Measurements from ENCODE around the gene LMOD2. TPM values are rescaled to one million over a fixed set of nuclear protein-coding genes. Genes with fewer than 3 reads are reported as not detected.

LMOD2 gene
- total and polyA plus RNA-seq, 2 experiments from 2014 or later = not detected

- TF ChIP-seq ZNF462 (CRISPR knock-in tag; IDR thresholded peaks at IDR 0.05) = no peak
- TF ChIP-seq POLR2AphosphoS5 (IDR thresholded peaks at IDR 0.05; ENCODE audit: low read depth) = no peak
Measured at GRCh38 chr7:123695944-123696677, 40.4 kb downstream of the LMOD2 start (continued).

GRCh38 chr7:123705211-123705901 lies 49.7 kb downstream of the LMOD2 start:
- Histone ChIP-seq H3K4me3 (no peak overlapping the region), H4K20me1 (replicated peaks; ENCODE audit: insufficient read depth) (peaks cover under 1% of the 10 kb centered on the region; the same call in 1 of the 2 replicates), H3K4me1 (ENCODE audit: insufficient read depth) (peaks cover 2% of the 10 kb centered on the region), H3K79me2 (replicated peaks; ENCODE audit: insufficient read depth) (peaks cover 16% of the 10 kb centered on the region), H3F3A (replicated peaks; ENCODE audit: low read depth) (0 out of 2 replicates have a peak, but pooled peaks cover 3% of the 10 kb centered on the region), H3K9me2 (ENCODE audit: insufficient read depth) (no peaks in the 10 kb centered on the region), H3K4me2 (no peak overlapping the region), H3K27ac (ENCODE audit: low read depth) (no peak overlapping the region), H3K27me3 (ENCODE audit: insufficient read depth) (no peaks in the 10 kb centered on the region), H3K36me3 (ENCODE audit: insufficient read depth) (peaks cover 32% of the 10 kb centered on the region), H2AFZ (no peak overlapping the region)
- H3K27ac Mint-ChIP-seq = no peak overlapping the region
- H3K4me3 Mint-ChIP-seq = no peak overlapping the region
- TF ChIP-seq CTCF (conservative IDR thresholded peaks at IDR 0.05; ENCODE audit: low read depth in 2 of 2) = no peak
- no peak for TF ChIP-seq POLR2AphosphoS5 (IDR thresholded peaks at IDR 0.05; ENCODE audit: low read depth)
- no peak for TF ChIP-seq ZNF331 (CRISPR knock-in tag; IDR thresholded peaks at IDR 0.05; ENCODE audit: low read depth)
- TF ChIP-seq ZNF114 (CRISPR knock-in tag; IDR thresholded peaks at IDR 0.05) = no peak
- TF ChIP-seq CREB1 (CRISPR knock-in tag; IDR thresholded peaks at IDR 0.05; ENCODE audit: low read depth) = no peak
- no peak for TF ChIP-seq STAT1 (IDR thresholded peaks at IDR 0.05; ENCODE audit: unreplicated experiment)
- no peak for TF ChIP-seq NANOG (IDR thresholded peaks at IDR 0.05; ENCODE audit: borderline replicate concordance)
- no peak for TF ChIP-seq EZH2phosphoT487 (IDR thresholded peaks at IDR 0.05; ENCODE audit: unreplicated experiment)
- no peak for TF ChIP-seq JUNB (IDR thresholded peaks at IDR 0.05; ENCODE audit: unreplicated experiment)
- TF ChIP-seq REST (IDR thresholded peaks at IDR 0.05; ENCODE audit: unreplicated experiment) = no peak
- DNase-seq (ENCODE audit: low spot score) = no peak
- peaks cover 36% of the 10 kb centered on the region for H3K36me3 Mint-ChIP-seq (ENCODE audit: low read depth)
- no peak for ATAC-seq
- H3K27me3 Mint-ChIP-seq (ENCODE audit: insufficient read depth, low read depth, poor library complexity) = peaks cover 2% of the 10 kb centered on the region
- H3K9me3 Mint-ChIP-seq = no peaks in the 10 kb centered on the region
- H3K4me1 Mint-ChIP-seq = peaks cover 4% of the 10 kb centered on the region; the same call in 2 of the 3 replicates
